T-cell (primary cell): ENCODE data around the gene KIAA1217. TPM values are rescaled to one million over a fixed set of nuclear protein-coding genes. Genes with fewer than 3 reads are reported as not detected.

ENCODE experiments used
- ATAC-seq, 4 experiments: fragments of 200-7000 bp in 3 of 4; fragments of 150-1000 bp in 1 of 4; cut with Tn5 transposase; replicated peaks in 1 of 4; 1 replicate in 3 of 4; 2 replicates in 1 of 4; pipeline ENCODE4 v1.10.0; 2021; ENCODE audit warnings: moderate library complexity in 3 of 4, mild to moderate bottlenecking in 2 of 4, moderate number of reproducible peaks in 1 of 4
- CTCF ChIA-PET, 2 donors: fragments of 300-600 bp; sonication (Branson Sonifier 250); formaldehyde crosslinking; loops; one replicate each; lab custom pipeline; 2022; ENCODE audit warnings: antibody characterized with exemption in 2 of 2; lab: Charles Lee
- POLR2A ChIA-PET, 2 donors: fragments of 300-600 bp; sonication (Branson Sonifier 250); formaldehyde crosslinking; loops; one replicate each; lab custom pipeline; 2022; ENCODE audit warnings: antibody characterized with exemption in 2 of 2; lab: Charles Lee
- DNase-seq, 35 experiments: peaks; one replicate each; pipeline versions ENCODE4 v3.0.0 to v3.0.0-alpha.2; 2013 to 2023
- H3K27ac ChIP-seq: one replicate; pipeline ENCODE4 v1.5.1; 2013; ENCODE audit warnings: low read length
- H3K27me3 ChIP-seq, 2 experiments: replicated peaks in 1 of 2; 1 replicate in 1 of 2; 2 replicates in 1 of 2; pipeline versions ENCODE4 v1.6.1 to v1.7.0; 2013; ENCODE audit warnings: low read length in 1 of 2, mixed read lengths in 1 of 2; ENCODE audit not compliant: control insufficient read depth in 2 of 2, insufficient read depth in 2 of 2; ENCODE audit errors: extremely low read depth in 1 of 2
- H3K36me3 ChIP-seq, 2 donors: 1 replicate in 1 of 2; 2 replicates in 1 of 2; pipeline versions ENCODE4 v1.6.1 to v1.7.0; 2013; ENCODE audit warnings: low read length in 1 of 2; ENCODE audit not compliant: control insufficient read depth in 2 of 2, insufficient read depth in 1 of 2; ENCODE audit errors: extremely low read depth in 1 of 2
- H3K4me1 ChIP-seq, 2 experiments: 1 replicate in 1 of 2; 2 replicates in 1 of 2; pipeline versions ENCODE4 v1.6.1 to v1.7.0; 2013; ENCODE audit warnings: low read length in 2 of 2, mixed read lengths in 1 of 2; ENCODE audit not compliant: insufficient read depth in 2 of 2, control insufficient read depth in 1 of 2; ENCODE audit errors: extremely low read depth in 1 of 2
- H3K4me3 ChIP-seq, 2 donors: 1 replicate in 1 of 2; 2 replicates in 1 of 2; pipeline versions ENCODE4 v1.5.1 to v1.7.0; 2013; ENCODE audit warnings: mild to moderate bottlenecking in 2 of 2, low read length in 1 of 2, moderate library complexity in 1 of 2; ENCODE audit not compliant: control insufficient read depth in 1 of 2; ENCODE audit errors: extremely low read depth in 1 of 2
- H3K9me3 ChIP-seq: 2 replicates; pipeline ENCODE4 v1.7.0; 2013
- H3K27ac Mint-ChIP-seq, 2 donors: one replicate each; pipeline ENCODE4 v1.8.0; 2020 to 2021; ENCODE audit warnings: mild to moderate bottlenecking in 2 of 2, mixed read lengths in 2 of 2
- H3K27me3 Mint-ChIP-seq, 2 donors: one replicate each; pipeline ENCODE4 v1.8.0; 2021 to 2022; ENCODE audit warnings: mixed read lengths in 2 of 2
- H3K36me3 Mint-ChIP-seq: one replicate; pipeline ENCODE4 v1.8.0; 2021; ENCODE audit warnings: mixed read lengths
- H3K4me1 Mint-ChIP-seq, 3 donors: one replicate each; pipeline ENCODE4 v1.8.0; 2020 to 2022; ENCODE audit warnings: mixed read lengths in 3 of 3, mild to moderate bottlenecking in 1 of 3
- H3K4me3 Mint-ChIP-seq, 3 donors: one replicate each; pipeline ENCODE4 v1.8.0; 2020 to 2022; ENCODE audit warnings: mild to moderate bottlenecking in 3 of 3, mixed read lengths in 3 of 3, moderate library complexity in 3 of 3
- H3K9me3 Mint-ChIP-seq, 3 donors: one replicate each; pipeline ENCODE4 v1.8.0; 2020 to 2022; ENCODE audit warnings: mixed read lengths in 3 of 3
- WGBS: methylation state at CpG from one replicate; pipeline ENCODE4 v1.1.5; 2013; ENCODE audit warnings: missing lambda C conversion rate; ENCODE audit not compliant: insufficient coverage; 5-methylcytosine and 5-hydroxymethylcytosine counted together
- total RNA-seq, 35 experiments: library from RNA in 6 of 35; stranded (reverse) in 6 of 35; fragments of 120-200 nt in 1 of 35; gene quantifications; one replicate each; pipeline versions ENCODE4 v1.2.1 to v1.2.4 and lab custom pipeline; 2013 to 2026

Gene KIAA1217
- total RNA-seq, 5 donors from 2014 or later (not counting 1 experiment from before 2014, with no cell fraction given): 0.12 to 1.2 (median 0.66) TPM; not detected in 1

DNA sequence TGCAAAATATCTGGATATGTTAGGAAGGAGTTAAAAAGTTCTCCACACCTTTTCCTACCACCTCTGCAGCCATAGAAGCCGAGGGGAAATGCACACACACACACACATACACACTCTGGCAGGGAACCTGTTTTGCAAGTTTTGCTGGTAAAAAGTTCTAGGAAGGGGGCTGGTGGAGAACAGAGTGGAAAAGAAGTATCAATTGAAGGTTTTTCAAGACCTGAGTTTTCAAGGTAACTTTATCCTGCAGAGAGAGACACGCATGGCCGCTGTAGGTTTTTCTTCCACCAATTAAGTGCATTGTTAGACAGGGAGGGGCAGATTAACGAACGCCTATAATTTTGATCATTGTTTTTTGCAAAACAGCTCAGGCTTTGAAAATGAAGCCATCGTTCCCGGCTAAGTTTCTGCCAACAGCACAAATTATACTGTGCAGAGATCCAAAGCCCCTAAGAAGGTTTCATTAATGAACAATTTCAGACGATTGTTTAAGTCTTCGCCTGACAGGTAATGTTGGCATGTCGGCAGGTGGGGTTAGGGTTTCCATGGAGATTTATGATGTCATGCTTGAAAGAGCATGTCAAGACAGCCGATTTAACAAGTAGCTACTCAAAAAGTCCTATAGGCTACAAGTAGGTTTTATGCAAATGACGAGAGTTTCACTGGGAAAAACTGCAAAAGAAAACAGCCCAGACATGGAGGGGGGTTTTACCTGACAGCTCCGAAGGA lies 29.7 kb downstream of the KIAA1217 start:
- Histone ChIP-seq H3K4me1 (no peaks in the 10 kb centered on the region), H3K27ac (no peak overlapping the region), H3K4me3 (no peak overlapping the region), H3K36me3 (no peaks in the 10 kb centered on the region), H3K27me3 (peaks cover 0 to 2% of the 10 kb centered on the region in 2 experiments), H3K9me3 (no peaks in the 10 kb centered on the region)
- CTCF ChIA-PET: interaction anchor here in 1 of 2 donors (0.6 kb wide), 1 partner anchor 9 kb away, joined by 5 read pairs; no protein-coding TSS in a partner anchor
- POLR2A ChIA-PET: interaction anchor here in 1 of 2 donors (0.7 kb wide), 1 partner anchor 246 kb away, joined by 6 read pairs; no protein-coding TSS in a partner anchor
- Mint-ChIP-seq H3K9me3 (peaks cover 0 to 4% (median 0%) of the 10 kb centered on the region in 3 donors), H3K4me3 (no peak overlapping the region), H3K27ac (no peak overlapping the region), H3K36me3 (no peaks in the 10 kb centered on the region), H3K27me3 (peaks cover 3 to 22% of the 10 kb centered on the region in 2 donors), H3K4me1 (no peaks in the 10 kb centered on the region)
- DNase-seq (no peak), ATAC-seq (no peak)
- WGBS: 50% methylated on average over 11 of the region's 13 CpGs

DNA sequence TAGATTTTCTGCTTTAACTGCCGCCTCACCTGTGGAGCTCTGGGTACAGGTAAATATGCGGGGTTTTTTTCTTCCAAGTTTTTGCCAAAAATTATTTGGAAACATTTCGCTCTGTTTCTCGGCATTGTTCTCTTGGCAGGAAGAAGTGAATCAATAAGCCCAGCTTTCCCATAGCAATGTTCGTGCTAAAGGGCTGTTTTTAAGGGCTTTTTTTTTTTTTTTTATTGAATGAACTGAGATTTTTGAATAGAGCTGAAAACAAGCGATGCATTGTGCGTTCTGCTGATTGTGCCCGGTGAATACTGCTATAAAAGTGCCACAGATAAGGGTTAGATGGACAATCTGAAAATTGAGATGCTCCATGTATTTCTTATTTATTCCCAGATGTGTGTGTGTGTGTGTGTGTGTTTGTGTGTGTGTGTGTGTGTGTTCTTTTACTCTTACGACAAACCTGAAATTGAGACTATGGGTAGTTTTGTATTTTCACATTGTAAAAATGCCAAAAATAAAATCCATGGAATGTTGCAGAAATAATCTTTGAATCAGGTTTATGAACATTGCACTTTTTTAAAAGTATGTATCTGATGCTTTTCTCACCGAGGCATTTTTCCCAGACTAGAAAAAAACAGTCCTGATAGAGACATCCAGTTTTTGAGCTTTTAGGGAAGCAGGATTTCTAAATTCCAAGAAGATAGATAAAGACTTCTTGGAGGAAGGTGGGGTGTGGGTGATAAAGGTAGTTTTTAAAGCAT lies 30.5 kb downstream of the KIAA1217 start:
- no peaks in the 10 kb centered on the region for H3K4me1 ChIP-seq
- peaks cover 3 to 22% of the 10 kb centered on the region in 2 donors for H3K27me3 Mint-ChIP-seq
- H3K9me3 ChIP-seq: no peaks in the 10 kb centered on the region
- H3K9me3 Mint-ChIP-seq: peaks cover 0 to 4% (median 0%) of the 10 kb centered on the region in 3 donors
- ATAC-seq (no peak), DNase-seq (no peak)
- no peak overlapping the region for H3K4me3 Mint-ChIP-seq
- H3K27me3 ChIP-seq: peaks cover 0 to 2% of the 10 kb centered on the region in 2 experiments
- ChIA-PET CTCF (interaction anchor here in 1 of 2 donors (0.6 kb wide), 1 partner anchor 9 kb away, joined by 5 read pairs; no protein-coding TSS in a partner anchor), POLR2A (interaction anchor here (0.6 to 0.7 kb wide), 2 partner anchors 9 to 247 kb away, joined by 3 to 6 read pairs; no protein-coding TSS in a partner anchor)
- no peak overlapping the region for H3K4me3 ChIP-seq
- no peaks in the 10 kb centered on the region for H3K4me1 Mint-ChIP-seq
- H3K36me3 Mint-ChIP-seq: no peaks in the 10 kb centered on the region
- 66% methylated on average over 5 of the region's 10 CpGs for WGBS
- no peak overlapping the region for H3K27ac Mint-ChIP-seq
- no peaks in the 10 kb centered on the region for H3K36me3 ChIP-seq
- H3K27ac ChIP-seq: no peak overlapping the region

DNA sequence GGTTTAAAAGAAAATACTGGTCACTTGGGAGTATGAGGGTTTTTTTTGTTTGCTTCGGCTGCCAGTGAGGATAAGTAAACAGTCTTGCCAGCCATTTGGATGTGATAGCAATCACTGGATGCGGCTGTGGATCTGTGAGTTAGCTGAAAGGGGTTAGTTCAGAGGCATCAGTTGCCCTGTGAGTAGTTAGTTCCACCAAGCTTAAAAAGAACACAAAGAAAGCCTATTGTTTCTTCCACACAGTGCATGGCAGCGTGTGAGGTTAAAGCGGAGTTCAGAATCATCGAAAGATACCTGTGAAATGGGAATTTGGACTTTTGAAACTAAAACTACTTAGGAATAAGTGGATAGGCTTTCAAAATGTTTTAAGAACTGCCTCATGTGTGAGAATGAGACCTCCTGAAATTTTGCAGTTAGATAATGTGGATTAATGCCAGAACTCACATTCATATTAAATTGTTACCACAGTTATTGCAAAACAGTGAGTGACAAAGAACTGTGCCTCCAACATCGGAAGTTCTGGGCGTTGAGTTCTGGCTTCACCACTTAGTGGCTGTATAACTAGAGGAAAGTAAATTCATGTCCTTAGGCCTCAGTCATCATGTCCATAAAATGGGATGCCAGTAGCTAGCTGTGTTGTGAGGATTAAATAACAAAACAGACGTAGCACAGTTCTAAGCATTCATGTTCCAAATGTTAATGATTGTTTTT lies 31.3 kb downstream of the KIAA1217 start:
- Mint-ChIP-seq H3K27me3 (peaks cover 3 to 27% of the 10 kb centered on the region in 2 donors), H3K9me3 (peaks cover 0 to 4% (median 0%) of the 10 kb centered on the region in 3 donors)

DNA sequence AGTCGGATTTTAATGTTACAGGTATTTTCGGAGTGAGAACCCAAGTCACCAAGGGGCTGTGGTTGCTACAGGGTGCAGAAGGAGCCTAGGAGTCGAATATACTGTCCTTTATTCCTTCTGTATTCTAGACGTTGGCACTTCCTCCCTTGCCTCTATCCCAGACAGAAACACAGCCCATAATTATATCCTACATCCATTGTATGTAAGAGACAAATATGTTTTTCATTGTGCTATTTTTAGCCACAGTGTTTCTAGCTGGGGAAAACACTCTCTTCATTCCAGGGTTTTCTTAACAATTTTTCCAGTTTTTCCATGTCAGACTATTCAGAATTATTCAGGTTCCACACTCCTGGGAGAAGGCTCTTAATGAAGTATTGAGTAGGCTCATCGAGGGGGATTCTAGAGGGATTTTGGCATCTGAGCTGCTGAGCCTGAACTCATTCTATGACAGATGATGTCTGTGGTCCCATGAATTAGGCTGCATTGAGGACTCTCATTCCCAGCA lies 32.6 kb downstream of the KIAA1217 start:
- ChIA-PET POLR2A (no interaction called here), CTCF (no interaction called here)
- Mint-ChIP-seq H3K9me3 (peaks cover 0 to 4% (median 0%) of the 10 kb centered on the region in 3 donors), H3K27me3 (peaks cover 3 to 32% of the 10 kb centered on the region in 2 donors), H3K4me1 (no peaks in the 10 kb centered on the region), H3K36me3 (no peaks in the 10 kb centered on the region), H3K27ac (no peak overlapping the region), H3K4me3 (no peak overlapping the region)
- H3K36me3 ChIP-seq: no peaks in the 10 kb centered on the region
- no peak for ATAC-seq
- H3K27me3 ChIP-seq: peaks cover 0 to 6% of the 10 kb centered on the region in 2 experiments
- 49% methylated on average over 2 of the region's 5 CpGs for WGBS
- no peaks in the 10 kb centered on the region for H3K9me3 ChIP-seq
- no peak for DNase-seq
- H3K4me3 ChIP-seq: no peak overlapping the region
- H3K27ac ChIP-seq: no peak overlapping the region
- H3K4me1 ChIP-seq: no peaks in the 10 kb centered on the region

More for the DNA sequence above, 31.3 kb downstream of the KIAA1217 start:
- Mint-ChIP-seq H3K36me3 (no peaks in the 10 kb centered on the region), H3K4me1 (no peaks in the 10 kb centered on the region), H3K4me3 (no peak overlapping the region), H3K27ac (no peak overlapping the region)
- POLR2A ChIA-PET: interaction anchor here in 1 of 2 donors (0.6 kb wide), 1 partner anchor 10 kb away, joined by 3 read pairs; no protein-coding TSS in a partner anchor
- Histone ChIP-seq H3K4me3 (no peak overlapping the region), H3K27ac (no peak overlapping the region), H3K36me3 (no peaks in the 10 kb centered on the region), H3K4me1 (no peaks in the 10 kb centered on the region), H3K27me3 (peaks cover 0 to 6% of the 10 kb centered on the region in 2 experiments), H3K9me3 (no peaks in the 10 kb centered on the region)
- DNase-seq: no peak
- CTCF ChIA-PET: no interaction called here
- WGBS: 72% methylated on average over 2 of the region's 8 CpGs
- no peak for ATAC-seq

DNA sequence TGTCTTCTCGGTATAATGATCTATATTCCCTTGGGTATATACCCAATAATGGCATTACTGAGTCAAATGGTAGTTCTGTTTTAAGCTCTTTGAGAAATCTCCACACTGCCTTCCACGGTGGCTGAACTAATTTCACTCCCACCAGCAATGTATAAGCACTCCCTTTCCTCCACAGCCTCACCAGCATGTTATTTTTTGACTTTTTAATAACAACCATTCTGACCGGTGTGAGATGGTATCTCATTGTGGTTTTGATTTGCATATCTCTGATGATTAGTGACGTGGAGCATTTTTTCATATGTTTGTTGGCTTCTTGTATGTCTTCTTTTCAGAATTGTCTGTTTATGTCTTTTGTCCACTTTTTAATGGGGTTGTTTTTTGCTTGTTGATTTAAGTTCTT lies 33.6 kb downstream of the KIAA1217 start:
- POLR2A ChIA-PET: no interaction called here
- no peaks in the 10 kb centered on the region for H3K9me3 ChIP-seq
- H3K4me3 ChIP-seq: no peak overlapping the region
- no CpG with 5 or more reads among the region's 4 CpGs for WGBS
- H3K27ac ChIP-seq: no peak overlapping the region
- no peak for ATAC-seq
- H3K36me3 ChIP-seq: no peaks in the 10 kb centered on the region
- CTCF ChIA-PET: no interaction called here
- no peaks in the 10 kb centered on the region for H3K4me1 ChIP-seq
- Mint-ChIP-seq H3K36me3 (no peaks in the 10 kb centered on the region), H3K27me3 (peaks cover 3 to 27% of the 10 kb centered on the region in 2 donors), H3K4me1 (no peaks in the 10 kb centered on the region), H3K4me3 (no peak overlapping the region), H3K27ac (no peak overlapping the region), H3K9me3 (no peaks in the 10 kb centered on the region)
- no peak for DNase-seq
- H3K27me3 ChIP-seq: peaks cover 0 to 6% of the 10 kb centered on the region in 2 experiments

DNA sequence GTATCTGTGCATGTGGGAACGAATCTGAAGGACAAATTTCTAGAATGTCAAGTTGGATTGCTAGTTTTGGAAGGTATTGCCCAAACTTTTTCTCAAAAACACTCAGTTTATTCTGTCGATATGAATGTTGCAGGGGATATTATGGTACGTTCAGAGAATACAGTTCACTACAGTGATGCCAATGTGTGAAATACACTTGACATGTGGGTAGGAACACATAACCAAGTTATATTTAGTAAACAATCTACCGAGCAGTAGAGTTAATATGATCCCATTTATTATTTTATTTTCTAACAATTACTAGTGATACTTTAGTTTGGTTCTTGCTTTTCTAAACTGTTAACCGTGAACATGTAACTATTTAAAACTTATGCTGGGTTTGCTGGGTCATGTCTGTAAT lies 37.4 kb downstream of the KIAA1217 start:
- WGBS: no CpG with 5 or more reads among the region's 5 CpGs
- Mint-ChIP-seq H3K4me1 (no peaks in the 10 kb centered on the region), H3K27ac (no peak overlapping the region), H3K9me3 (no peaks in the 10 kb centered on the region), H3K4me3 (no peak overlapping the region), H3K36me3 (no peaks in the 10 kb centered on the region), H3K27me3 (peaks cover 2 to 17% of the 10 kb centered on the region in 2 donors)
- H3K9me3 ChIP-seq: no peaks in the 10 kb centered on the region
- CTCF ChIA-PET: no interaction called here
- ATAC-seq (no peak), DNase-seq (no peak)
- H3K27me3 ChIP-seq: peaks cover 0 to 4% of the 10 kb centered on the region in 2 experiments
- POLR2A ChIA-PET: no interaction called here
- no peaks in the 10 kb centered on the region for H3K36me3 ChIP-seq
- no peak overlapping the region for H3K27ac ChIP-seq
- no peak overlapping the region for H3K4me3 ChIP-seq
- H3K4me1 ChIP-seq: no peaks in the 10 kb centered on the region
